PC-3 (cell line): ENCODE measurements around the gene FNBP1L. TPM values are rescaled to one million over a fixed set of nuclear protein-coding genes. Genes with fewer than 3 reads are reported as not detected.

Experiments used
- ATAC-seq: fragments of 200-7000 bp; cut with Tn5 transposase; 2 replicates; pipeline ENCODE4 v1.9.1; 2020; ENCODE audit warnings: mild to moderate bottlenecking, moderate library complexity
- BruUV-seq: library from RNA; stranded (reverse); fragments of 400-500 nt; replicated peaks from 2 replicates; lab custom pipeline; 2021; lab: Mats Ljungman, UMichigan
- CTCF ChIA-PET: fragments of 300-600 bp; sonication (Branson Sonifier 250); formaldehyde crosslinking; loops from one replicate; lab custom pipeline; 2022; ENCODE audit warnings: antibody characterized with exemption; lab: Charles Lee
- POLR2A ChIA-PET: fragments of 300-600 bp; sonication (Branson Sonifier 250); formaldehyde crosslinking; loops from one replicate; lab custom pipeline; 2022; ENCODE audit warnings: antibody characterized with exemption; ENCODE audit not compliant: unreplicated experiment; lab: Charles Lee
- DNase-seq: peaks from one replicate; pipeline ENCODE4 v3.0.0-alpha.2; 2015
- H2AFZ ChIP-seq: fragments of 300-600 bp; sonication (generic); 2 replicates; pipeline ENCODE4 v1.6.0; 2016; ENCODE audit warnings: antibody characterized with exemption, low read length
- H3F3A ChIP-seq: fragments of 300-600 bp; sonication (generic); one replicate; pipeline ENCODE4 v1.6.0; 2017; ENCODE audit warnings: antibody characterized with exemption, low read length, control low read depth, mild to moderate bottlenecking; ENCODE audit not compliant: unreplicated experiment
- H3K27ac ChIP-seq: fragments of 300-600 bp; sonication (generic); 2 replicates; pipeline ENCODE4 v1.5.1; 2016; ENCODE audit warnings: mild to moderate bottlenecking, low read length
- H3K27me3 ChIP-seq: fragments of 300-600 bp; sonication (generic); 2 replicates; pipeline ENCODE4 v1.6.1; 2016; ENCODE audit warnings: low read length, mixed read lengths
- H3K36me3 ChIP-seq: fragments of 300-600 bp; sonication (generic); 2 replicates; pipeline ENCODE4 v1.6.1; 2016; ENCODE audit warnings: low read depth, mixed run types, low read length, mixed read lengths
- H3K4me1 ChIP-seq: fragments of 300-600 bp; sonication (generic); 2 replicates; pipeline ENCODE4 v1.5.1; 2016; ENCODE audit warnings: low read length; ENCODE audit not compliant: insufficient read depth
- H3K4me2 ChIP-seq: fragments of 300-600 bp; sonication (generic); 2 replicates; pipeline ENCODE4 v1.6.0; 2016; ENCODE audit warnings: low read length
- H3K4me3 ChIP-seq: fragments of 300-600 bp; sonication (generic); 2 replicates; pipeline ENCODE4 v1.5.1; 2016; ENCODE audit warnings: mild to moderate bottlenecking, low read length, mixed read lengths
- H3K79me2 ChIP-seq: fragments of 300-600 bp; sonication (generic); 2 replicates; pipeline ENCODE4 v1.6.1; 2017; ENCODE audit warnings: low read length, mixed read lengths
- H3K9ac ChIP-seq: fragments of 300-600 bp; sonication (generic); 2 replicates; pipeline ENCODE4 v1.6.0; 2016; ENCODE audit warnings: mild to moderate bottlenecking, low read length
- H3K9me2 ChIP-seq: fragments of 300-600 bp; sonication (generic); replicated peaks from 2 replicates; pipeline ENCODE4 v1.6.1; 2016; ENCODE audit warnings: mixed run types, low read length, mixed read lengths
- H3K9me3 ChIP-seq: fragments of 300-600 bp; sonication (generic); 2 replicates; pipeline ENCODE4 v1.6.1; 2016; ENCODE audit warnings: low read length, mixed read lengths
- H4K20me1 ChIP-seq: fragments of 300-600 bp; sonication (generic); 2 replicates; pipeline ENCODE4 v1.6.1; 2016; ENCODE audit warnings: low read length, mixed read lengths
- EZH2 ChIP-seq: fragments of 300-600 bp; sonication (generic); IDR thresholded peaks from one replicate; pipeline ENCODE4 v1.6.1; 2017; ENCODE audit warnings: antibody characterized with exemption, mild to moderate bottlenecking, low read length; ENCODE audit not compliant: unreplicated experiment
- EZH2phosphoT487 ChIP-seq: fragments of 300-600 bp; sonication (generic); IDR thresholded peaks from 2 replicates; pipeline ENCODE4 v1.6.1; 2018; ENCODE audit warnings: mild to moderate bottlenecking, antibody characterized with exemption, low read length, borderline replicate concordance
- intact Hi-C: fragments of 100-400 bp; cut with micrococcal nuclease; formaldehyde crosslinking; loops from 2 replicates; pipeline ENCODE4 v1.9.0; 2023
- total RNA-seq: library from RNA; depleted of rRNA; stranded (reverse); fragments of >200 nt; gene quantifications from 2 replicates; pipeline ENCODE4 v1.2.3, GENCODE V29; 2014
- TF ChIP-seq, protein P1 (sequence below): fragments of 300-600 bp; sonication (generic); conservative IDR thresholded peaks from 2 replicates; pipeline ENCODE4 v1.5.1; 2017; ENCODE audit warnings: antibody characterized with exemption, low read depth, mild to moderate bottlenecking, low read length

Gene FNBP1L
- total RNA-seq, 1 experiment from 2014 or later: 28.3 TPM

DNA sequence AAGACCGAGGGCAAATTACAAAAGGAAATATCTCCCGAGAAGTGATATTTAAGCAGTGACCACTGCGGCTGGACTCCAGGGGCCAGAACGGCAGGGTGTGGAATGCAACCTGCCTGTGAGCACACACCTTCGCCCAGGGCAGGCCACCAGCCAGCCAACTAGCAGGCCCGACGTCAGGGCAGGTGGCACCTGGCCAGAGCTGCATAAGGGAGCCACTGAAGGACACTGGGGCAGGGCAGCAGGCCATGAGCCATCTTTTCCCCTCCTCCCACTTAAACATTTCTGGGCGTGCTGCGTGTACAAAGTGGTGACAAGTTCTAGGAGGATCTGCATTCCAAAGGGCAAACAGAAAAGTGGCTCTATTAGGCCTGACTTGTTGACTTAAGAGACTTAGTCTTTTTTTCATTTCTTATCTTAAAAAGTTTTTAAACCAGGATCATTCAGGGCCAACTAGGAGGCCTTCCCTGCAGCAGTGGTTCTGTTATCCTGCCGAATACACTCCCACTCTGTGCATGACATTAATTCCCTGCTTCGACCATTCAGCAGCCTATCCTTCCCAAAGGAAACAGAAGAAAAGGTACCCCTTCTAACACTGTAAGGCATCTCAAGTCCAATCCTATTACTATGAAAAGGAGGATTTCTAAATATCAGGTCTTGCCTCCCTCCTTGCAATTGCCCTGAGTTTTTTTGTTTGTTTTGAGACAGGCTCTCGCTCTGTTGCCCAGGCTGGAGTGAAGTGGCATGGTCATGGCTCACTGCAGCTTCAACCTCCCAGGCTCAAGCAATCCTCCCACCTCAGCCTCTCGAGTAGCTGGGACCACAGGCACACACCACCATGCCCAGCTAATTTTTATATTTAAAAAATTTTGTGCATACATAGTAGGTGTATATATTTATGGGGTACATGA lies 137.4 kb downstream of the FNBP1L start:
- no peaks in the 10 kb centered on the region for H3K27me3 ChIP-seq
- peak; percentile 82 for ATAC-seq
- ChIA-PET CTCF (interaction anchor here (0.5 kb wide), 1 partner anchor 259 kb away, joined by 9 read pairs; no protein-coding TSS in a partner anchor), POLR2A (no interaction called here)
- no peaks in the 10 kb centered on the region for H3K9me3 ChIP-seq
- peak; percentile 92 for DNase-seq
- intact Hi-C loops: loop anchor here (10.0 kb wide), 1 partner anchor 259 kb away; no protein-coding TSS in a partner anchor
- peak overlapping the region; percentile 97 for H3K27ac ChIP-seq
- peaks cover 89% of the 10 kb centered on the region for H3K79me2 ChIP-seq
- H3K4me2 ChIP-seq: peak overlapping the region; percentile 56
- H3K4me1 ChIP-seq: peaks cover 71% of the 10 kb centered on the region
- TF ChIP-seq EZH2 (no peak), EZH2phosphoT487 (no peak)
- TF ChIP-seq, protein P1, sequence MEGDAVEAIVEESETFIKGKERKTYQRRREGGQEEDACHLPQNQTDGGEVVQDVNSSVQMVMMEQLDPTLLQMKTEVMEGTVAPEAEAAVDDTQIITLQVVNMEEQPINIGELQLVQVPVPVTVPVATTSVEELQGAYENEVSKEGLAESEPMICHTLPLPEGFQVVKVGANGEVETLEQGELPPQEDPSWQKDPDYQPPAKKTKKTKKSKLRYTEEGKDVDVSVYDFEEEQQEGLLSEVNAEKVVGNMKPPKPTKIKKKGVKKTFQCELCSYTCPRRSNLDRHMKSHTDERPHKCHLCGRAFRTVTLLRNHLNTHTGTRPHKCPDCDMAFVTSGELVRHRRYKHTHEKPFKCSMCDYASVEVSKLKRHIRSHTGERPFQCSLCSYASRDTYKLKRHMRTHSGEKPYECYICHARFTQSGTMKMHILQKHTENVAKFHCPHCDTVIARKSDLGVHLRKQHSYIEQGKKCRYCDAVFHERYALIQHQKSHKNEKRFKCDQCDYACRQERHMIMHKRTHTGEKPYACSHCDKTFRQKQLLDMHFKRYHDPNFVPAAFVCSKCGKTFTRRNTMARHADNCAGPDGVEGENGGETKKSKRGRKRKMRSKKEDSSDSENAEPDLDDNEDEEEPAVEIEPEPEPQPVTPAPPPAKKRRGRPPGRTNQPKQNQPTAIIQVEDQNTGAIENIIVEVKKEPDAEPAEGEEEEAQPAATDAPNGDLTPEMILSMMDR: no peak
- no TSS peak for BruUV-seq
- H3F3A ChIP-seq: peaks cover 32% of the 10 kb centered on the region
- peaks cover 21% of the 10 kb centered on the region for H4K20me1 ChIP-seq
- no peaks in the 10 kb centered on the region for H3K9me2 ChIP-seq
- H3K36me3 ChIP-seq: peaks cover 88% of the 10 kb centered on the region
- peak overlapping the region; percentile 71 for H3K9ac ChIP-seq
- H3K4me3 ChIP-seq: no peak overlapping the region; the same call in 1 of the 2 replicates
- no peak overlapping the region for H2AFZ ChIP-seq

DNA sequence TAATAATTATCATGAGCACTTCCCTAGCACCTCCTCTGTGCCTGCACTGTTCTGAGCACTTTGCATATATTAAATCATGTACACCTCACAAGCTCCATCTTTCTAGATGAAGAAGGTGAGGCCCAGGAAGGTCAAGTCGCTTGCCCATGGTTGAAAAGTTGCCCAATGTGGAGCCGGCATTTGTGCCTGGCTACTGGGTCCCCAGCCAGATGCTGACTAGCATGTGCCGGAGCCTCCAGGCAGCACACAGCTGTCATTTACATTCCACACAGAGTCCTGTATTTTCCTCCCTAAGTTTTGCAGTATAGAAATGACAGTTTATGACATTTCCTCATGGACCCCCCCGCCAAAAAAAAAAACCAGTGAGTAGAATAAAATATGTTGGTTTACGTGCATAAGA lies 139.4 kb downstream of the FNBP1L start:
- no peak overlapping the region for H3K9ac ChIP-seq
- ChIA-PET POLR2A (interaction anchor here (0.5 kb wide), 1 partner anchor 1015 kb away, joined by 4 read pairs; no protein-coding TSS in a partner anchor), CTCF (no interaction called here)
- no peaks in the 10 kb centered on the region for H3K27me3 ChIP-seq
- no peak overlapping the region for H2AFZ ChIP-seq
- ATAC-seq (no peak), DNase-seq (no peak)
- BruUV-seq: no TSS peak
- peaks cover 62% of the 10 kb centered on the region for H3K4me1 ChIP-seq
- no peaks in the 10 kb centered on the region for H3K9me2 ChIP-seq
- no peaks in the 10 kb centered on the region for H3K9me3 ChIP-seq
- H3K36me3 ChIP-seq: peaks cover 85% of the 10 kb centered on the region
- H3F3A ChIP-seq: peaks cover 28% of the 10 kb centered on the region
- H3K27ac ChIP-seq: peak overlapping the region; percentile 3; the same call in 1 of the 2 replicates
- peaks cover 88% of the 10 kb centered on the region for H3K79me2 ChIP-seq
- H3K4me3 ChIP-seq: no peak overlapping the region
- H4K20me1 ChIP-seq: peaks cover 30% of the 10 kb centered on the region
- no peak overlapping the region for H3K4me2 ChIP-seq
- intact Hi-C loops: loop anchor here (10.0 kb wide), 1 partner anchor 257 kb away; no protein-coding TSS in a partner anchor
- TF ChIP-seq EZH2 (no peak), EZH2phosphoT487 (no peak)
- TF ChIP-seq, protein P1: no peak
